Spleen (tissue), 7 donors: Measurements from ENCODE around the gene LAMB1.

Experiments
- POLR2A ChIP-seq, 3 donors: fragments of 450-650 bp; IDR thresholded peaks; one replicate each; pipeline ENCODE4 v1.5.1; 2017; ENCODE audit warnings: antibody characterized with exemption in 3 of 3, mild to moderate bottlenecking in 1 of 3
- TF ChIP-seq, protein P1 (sequence below), 11 experiments: fragments of 200-600 bp in 7 of 11; fragments of 450-650 bp in 4 of 11; sonication (generic) in 4 of 11; IDR thresholded peaks in 8 of 11; conservative IDR thresholded peaks in 3 of 11; 1 replicate in 7 of 11; 2 replicates in 4 of 11; pipeline versions ENCODE4 v1.4.0 to v1.8.0; 2016 to 2021; ENCODE audit warnings: antibody characterized with exemption in 11 of 11, inconsistent platforms in 4 of 11, mild to moderate bottlenecking in 1 of 11
- donor health status: DM: no; HTN: no; CAD: no; lungs with moderate emphysema.
- donor health status: DM: no; HTN: no; CAD: no.
- donor health status: DM: no; HTN: no; CAD: no.

DNA sequence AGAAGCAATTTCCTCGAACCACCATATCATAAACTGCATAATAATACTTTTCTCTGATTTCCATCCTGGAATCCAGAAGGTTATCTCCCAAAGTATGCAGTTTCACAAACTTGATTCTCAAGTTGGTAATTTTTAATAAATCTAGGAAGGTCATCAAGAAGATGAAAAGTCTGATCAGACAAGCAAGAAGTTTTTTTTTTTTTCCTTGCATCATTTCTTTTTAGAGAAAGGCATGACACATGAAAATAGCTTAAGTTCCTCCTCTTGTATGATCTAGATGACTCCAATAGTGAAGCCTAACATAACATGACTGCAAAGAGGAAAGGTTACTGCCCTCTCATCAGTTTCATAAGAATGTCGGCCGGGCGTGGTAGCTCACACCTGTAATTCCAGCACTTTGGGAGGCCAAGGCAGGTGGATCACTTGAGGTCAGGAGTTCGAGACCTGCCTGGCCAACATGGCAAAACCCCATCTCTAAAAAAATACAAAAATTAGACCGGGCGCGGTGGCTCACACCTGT, 22.2 kb downstream of the LAMB1 start:
- TF ChIP-seq, protein P1, sequence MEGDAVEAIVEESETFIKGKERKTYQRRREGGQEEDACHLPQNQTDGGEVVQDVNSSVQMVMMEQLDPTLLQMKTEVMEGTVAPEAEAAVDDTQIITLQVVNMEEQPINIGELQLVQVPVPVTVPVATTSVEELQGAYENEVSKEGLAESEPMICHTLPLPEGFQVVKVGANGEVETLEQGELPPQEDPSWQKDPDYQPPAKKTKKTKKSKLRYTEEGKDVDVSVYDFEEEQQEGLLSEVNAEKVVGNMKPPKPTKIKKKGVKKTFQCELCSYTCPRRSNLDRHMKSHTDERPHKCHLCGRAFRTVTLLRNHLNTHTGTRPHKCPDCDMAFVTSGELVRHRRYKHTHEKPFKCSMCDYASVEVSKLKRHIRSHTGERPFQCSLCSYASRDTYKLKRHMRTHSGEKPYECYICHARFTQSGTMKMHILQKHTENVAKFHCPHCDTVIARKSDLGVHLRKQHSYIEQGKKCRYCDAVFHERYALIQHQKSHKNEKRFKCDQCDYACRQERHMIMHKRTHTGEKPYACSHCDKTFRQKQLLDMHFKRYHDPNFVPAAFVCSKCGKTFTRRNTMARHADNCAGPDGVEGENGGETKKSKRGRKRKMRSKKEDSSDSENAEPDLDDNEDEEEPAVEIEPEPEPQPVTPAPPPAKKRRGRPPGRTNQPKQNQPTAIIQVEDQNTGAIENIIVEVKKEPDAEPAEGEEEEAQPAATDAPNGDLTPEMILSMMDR (IDR thresholded peaks at IDR 0.05 in 8 of 11, conservative IDR thresholded peaks at IDR 0.05 in 3 of 11): no peak
- no peak for TF ChIP-seq POLR2A (IDR thresholded peaks at IDR 0.05)
